ENCODE results near the gene JAK1.
A peak's percentile ranks its signal among the peaks of the same experiment; 100 is the strongest.

The JAK1 gene

DNA sequence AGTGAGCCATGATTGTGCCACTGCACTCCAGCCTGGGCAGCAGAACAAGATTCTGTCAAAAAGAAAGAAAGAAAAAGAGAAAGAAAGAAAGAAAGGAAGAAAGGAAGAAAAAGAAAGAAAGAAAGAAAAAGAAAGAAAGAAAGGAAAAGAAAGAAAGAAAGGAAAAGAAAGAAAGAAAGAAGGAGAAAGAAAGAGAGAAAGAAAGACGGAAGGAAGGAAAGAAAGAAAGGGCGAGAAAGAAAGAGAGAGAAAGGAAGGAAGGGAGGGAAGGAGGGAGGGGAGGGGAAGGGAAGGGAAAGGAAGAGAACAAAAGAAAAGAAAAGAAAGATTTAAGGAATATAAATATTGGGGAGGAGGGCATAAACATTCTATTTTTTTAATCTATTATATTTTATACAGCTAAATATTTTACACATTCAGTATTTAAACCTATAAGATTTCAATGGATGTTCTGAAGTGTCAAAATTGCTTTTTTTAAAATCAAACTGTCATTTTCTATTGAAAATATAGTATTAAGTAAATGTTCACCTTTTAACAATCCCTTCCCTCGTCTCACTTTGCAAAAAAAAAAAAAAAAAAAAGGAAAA lies 6.8 kb upstream of the JAK1 start:
- in situ Hi-C loops (cut with MboI; ENCODE audit: low sequenced_read_pairs, unreplicated experiment), result no loop called here
- TF ChIP-seq CTCF (IDR thresholded peaks at IDR 0.05; ENCODE audit: borderline replicate concordance, control extremely low read depth, extremely low read depth, insufficient read depth, missing control alignments), result no peak
- DNase-seq (ENCODE audit: low spot score), result no peak

DNA sequence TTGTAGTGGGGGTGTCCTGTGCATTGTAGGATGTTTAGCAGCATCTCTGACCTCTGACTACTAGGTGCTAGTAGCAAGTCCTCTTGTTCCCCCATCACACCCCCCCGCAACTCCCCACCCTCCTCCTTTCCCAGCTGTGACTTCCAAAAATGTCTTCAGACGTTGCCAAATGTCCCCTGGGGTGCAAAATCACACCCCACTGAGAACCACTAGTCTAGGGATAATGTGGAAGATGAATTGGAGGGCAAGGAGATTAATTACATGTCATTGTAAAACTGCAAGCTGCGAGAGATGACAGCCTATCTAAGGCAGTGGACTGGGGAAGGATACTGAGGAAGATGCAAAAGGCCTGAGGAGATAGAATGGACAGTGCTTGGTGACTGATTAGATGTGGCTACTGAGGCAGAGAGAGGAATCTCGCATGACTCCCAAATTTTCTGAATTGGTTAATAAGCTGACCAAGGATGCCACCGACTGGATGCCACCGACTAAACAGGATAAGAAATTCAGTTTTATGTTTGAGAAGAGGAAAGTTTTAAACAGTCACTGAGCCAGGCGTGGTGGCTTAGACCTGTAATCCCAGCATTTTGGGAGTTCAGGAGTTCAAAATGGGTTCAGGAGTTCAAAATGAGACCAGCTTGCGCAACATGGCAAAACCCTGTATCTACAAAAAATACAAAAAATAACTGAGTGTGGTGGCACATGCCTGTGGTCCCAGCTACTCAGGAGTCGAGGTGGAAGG lies 3.1 kb upstream of the JAK1 start:
- no peak for TF ChIP-seq CTCF (IDR thresholded peaks at IDR 0.05; ENCODE audit: borderline replicate concordance, control extremely low read depth, extremely low read depth, insufficient read depth, missing control alignments)
- in situ Hi-C loops (cut with MboI; ENCODE audit: low sequenced_read_pairs, unreplicated experiment), result loop anchor here (10.0 kb wide), 1 partner anchor 75 kb away; no protein-coding TSS in a partner anchor
- no peak for DNase-seq (ENCODE audit: low spot score)

- no peak for DNase-seq (ENCODE audit: low spot score)
- no peak for TF ChIP-seq CTCF (IDR thresholded peaks at IDR 0.05; ENCODE audit: borderline replicate concordance, control extremely low read depth, extremely low read depth, insufficient read depth, missing control alignments)
- in situ Hi-C loops (cut with MboI; ENCODE audit: low sequenced_read_pairs, unreplicated experiment), result loop anchor here (10.0 kb wide), 1 partner anchor 73 kb away; no protein-coding TSS in a partner anchor
These were observed 1.0 kb upstream of the JAK1 start for GRCh38 chr1:64967381-64967780.

DNA sequence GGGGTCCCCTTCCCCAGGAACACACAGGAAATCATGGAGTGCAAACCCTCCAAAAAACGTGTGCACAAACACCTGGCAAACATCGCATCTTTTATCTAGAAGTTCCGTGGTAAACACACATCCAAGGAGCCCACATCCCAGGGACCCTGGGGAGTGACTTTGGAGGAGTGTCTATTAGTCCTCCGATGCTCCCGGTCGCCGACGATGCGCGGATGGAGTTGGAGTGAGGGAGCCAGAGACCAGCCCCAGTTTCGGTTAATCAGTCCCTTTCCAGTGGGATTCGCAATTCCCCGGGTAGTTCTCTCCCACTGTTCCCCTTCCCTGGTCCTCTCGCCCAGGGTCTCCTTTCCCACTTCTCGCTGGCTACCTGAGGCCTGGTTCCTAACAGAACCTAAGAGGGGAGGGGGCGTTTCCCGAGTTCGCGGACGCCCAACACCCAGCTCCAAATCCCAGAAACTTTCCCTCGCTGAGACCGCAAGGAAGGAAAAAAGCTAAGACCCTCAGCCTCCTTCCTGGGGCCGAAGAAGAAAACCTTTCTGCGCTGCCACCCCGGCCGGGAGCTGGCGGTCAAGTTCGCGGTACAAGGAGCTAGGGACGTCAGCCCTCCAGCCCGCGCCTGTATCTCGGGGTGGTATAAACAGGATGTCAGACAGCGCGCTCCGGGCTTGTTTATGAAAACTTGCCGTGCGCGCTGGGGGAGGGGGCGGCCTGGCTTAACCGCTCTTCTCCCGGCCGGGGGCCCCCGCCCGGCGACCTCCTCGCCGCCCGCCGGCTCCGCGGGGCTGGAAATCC lies 787 bp downstream of the JAK1 start:
- in situ Hi-C loops (cut with MboI; ENCODE audit: low sequenced_read_pairs, unreplicated experiment), result loop anchor here (10.0 kb wide), 1 partner anchor 71 kb away; no protein-coding TSS in a partner anchor
- no peak for DNase-seq (ENCODE audit: low spot score)

GRCh38 chr1:64963466-64963865 lies 2.9 kb downstream of the JAK1 start:
- peak; percentile 43 for DNase-seq (ENCODE audit: low spot score)
- TF ChIP-seq CTCF (IDR thresholded peaks at IDR 0.05; ENCODE audit: borderline replicate concordance, control extremely low read depth, extremely low read depth, insufficient read depth, missing control alignments), result no peak
- in situ Hi-C loops (cut with MboI; ENCODE audit: low sequenced_read_pairs, unreplicated experiment), result loop anchor here (10.0 kb wide), 1 partner anchor 69 kb away; no protein-coding TSS in a partner anchor

More for the DNA sequence above, 787 bp downstream of the JAK1 start:
- no peak for TF ChIP-seq CTCF (IDR thresholded peaks at IDR 0.05; ENCODE audit: borderline replicate concordance, control extremely low read depth, extremely low read depth, insufficient read depth, missing control alignments)

DNA sequence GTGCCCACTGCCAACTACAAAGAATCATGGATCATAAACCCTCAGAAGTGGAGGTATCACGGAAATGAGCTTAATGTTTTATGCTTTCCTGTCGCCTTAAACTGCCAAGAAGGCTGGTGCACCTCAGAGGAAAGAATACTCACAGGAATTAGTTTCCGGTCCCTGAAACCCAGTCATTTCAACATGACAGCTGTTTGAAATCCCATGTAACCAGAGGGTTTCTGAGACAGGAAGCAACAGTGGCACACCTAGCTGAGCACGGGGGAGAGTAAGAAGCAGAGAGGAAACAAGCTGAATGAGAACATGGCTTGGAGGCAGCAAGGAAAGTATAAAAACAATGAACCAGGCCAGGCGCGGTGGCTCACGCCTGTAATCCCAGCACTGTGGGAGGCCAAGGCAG lies 3.9 kb downstream of the JAK1 start:
- no peak for TF ChIP-seq CTCF (IDR thresholded peaks at IDR 0.05; ENCODE audit: borderline replicate concordance, control extremely low read depth, extremely low read depth, insufficient read depth, missing control alignments)
- peak; percentile 22 for DNase-seq (ENCODE audit: low spot score)
- in situ Hi-C loops (cut with MboI; ENCODE audit: low sequenced_read_pairs, unreplicated experiment), result loop anchor here (10.0 kb wide), 1 partner anchor 68 kb away; no protein-coding TSS in a partner anchor

Measured in GM13976 (cell line).